IMR-90 (cell line): Measurements from ENCODE around the gene CPXM2. TPM values are rescaled to one million over a fixed set of nuclear protein-coding genes. Genes with fewer than 3 reads are reported as not detected.

Experiments
- ATAC-seq: fragments of 200-7000 bp; cut with Tn5 transposase; 2 replicates; pipeline ENCODE4 v1.9.1; 2020; ENCODE audit warnings: low read depth, mild to moderate bottlenecking, moderate library complexity
- BruUV-seq: library from RNA; stranded (reverse); fragments of 400-500 nt; replicated peaks from 2 replicates; lab custom pipeline; 2021; lab: Mats Ljungman, UMichigan
- CTCF ChIA-PET: fragments of 300-600 bp; formaldehyde crosslinking; extraction: SDS; loops from one replicate; lab custom pipeline; 2021; ENCODE audit warnings: antibody characterized with exemption; lab: Yijun Ruan, JAX
- POLR2A ChIA-PET: fragments of 300-600 bp; sonication (Branson Sonifier 250); formaldehyde crosslinking; loops from one replicate; lab custom pipeline; 2022; ENCODE audit warnings: antibody characterized with exemption; ENCODE audit not compliant: unreplicated experiment; lab: Charles Lee
- DNase-seq: peaks from one replicate; pipeline ENCODE4 v3.0.0; 2013
- H2AFZ ChIP-seq: replicated peaks from 2 replicates; pipeline ENCODE3; 2013; ENCODE audit warnings: low read length, mild to moderate bottlenecking; ENCODE audit not compliant: poor library complexity
- H2AK5ac ChIP-seq: 2 replicates; pipeline ENCODE4 v1.6.1; 2013; ENCODE audit warnings: low read depth, low read length, inconsistent platforms
- H2AK9ac ChIP-seq: replicated peaks from 2 replicates; pipeline ENCODE3; 2013; ENCODE audit warnings: mild to moderate bottlenecking, low read depth, low read length, moderate library complexity; ENCODE audit not compliant: poor library complexity
- H2BK120ac ChIP-seq: 2 replicates; pipeline ENCODE4 v1.6.1; 2013; ENCODE audit warnings: low read depth, low read length, inconsistent platforms
- H2BK15ac ChIP-seq: 3 replicates; pipeline ENCODE4 v1.6.1; 2013; ENCODE audit warnings: low read depth, low read length, inconsistent platforms
- H2BK20ac ChIP-seq: 2 replicates; pipeline ENCODE4 v1.6.1; 2013; ENCODE audit warnings: low read depth, mild to moderate bottlenecking, inconsistent platforms, low read length, moderate library complexity
- H2BK5ac ChIP-seq: 2 replicates; pipeline ENCODE4 v1.6.1; 2013; ENCODE audit warnings: mild to moderate bottlenecking, low read depth, low read length, inconsistent platforms; ENCODE audit not compliant: poor library complexity, severe bottlenecking
- H3K14ac ChIP-seq: replicated peaks from 2 replicates; pipeline ENCODE4 v1.6.1; 2013; ENCODE audit warnings: low read depth, low read length, inconsistent platforms
- H3K18ac ChIP-seq: 2 replicates; pipeline ENCODE4 v1.6.1; 2013; ENCODE audit warnings: low read depth, low read length, control low read depth
- H3K23ac ChIP-seq: 2 replicates; pipeline ENCODE4 v1.6.1; 2013; ENCODE audit warnings: low read depth, low read length, inconsistent platforms
- H3K27ac ChIP-seq: 2 replicates; pipeline ENCODE4 v1.5.1; 2013; ENCODE audit warnings: mild to moderate bottlenecking, control low read depth, low read length; ENCODE audit not compliant: insufficient read depth
- H3K27me3 ChIP-seq: 2 replicates; pipeline ENCODE4 v1.6.1; 2013; ENCODE audit warnings: low read length; ENCODE audit not compliant: control insufficient read depth, insufficient read depth
- H3K36me3 ChIP-seq: 2 replicates; pipeline ENCODE4 v1.6.1; 2013; ENCODE audit warnings: low read length, mixed read lengths; ENCODE audit not compliant: control insufficient read depth, insufficient read depth
- H3K4ac ChIP-seq: 2 replicates; pipeline ENCODE4 v1.6.1; 2013; ENCODE audit warnings: low read depth, low read length, inconsistent platforms
- H3K4me1 ChIP-seq: 2 replicates; pipeline ENCODE4 v1.6.1; 2013; ENCODE audit warnings: low read length, mixed read lengths; ENCODE audit not compliant: control insufficient read depth, insufficient read depth
- H3K4me2 ChIP-seq: 2 replicates; pipeline ENCODE4 v1.6.1; 2013; ENCODE audit warnings: low read depth, mild to moderate bottlenecking, control low read depth, low read length, moderate library complexity
- H3K4me3 ChIP-seq: 2 replicates; pipeline ENCODE4 v1.5.1; 2013; ENCODE audit warnings: low read depth, mild to moderate bottlenecking, control low read depth, low read length, moderate library complexity; ENCODE audit not compliant: insufficient read depth
- H3K56ac ChIP-seq: 2 replicates; pipeline ENCODE4 v1.6.1; 2013; ENCODE audit warnings: low read length, inconsistent platforms; ENCODE audit not compliant: insufficient read depth; ENCODE audit errors: extremely low read depth
- H3K79me1 ChIP-seq, 2 experiments: 2 replicates each; pipeline ENCODE4 v1.6.1; 2013; ENCODE audit warnings: low read length in 2 of 2, inconsistent platforms in 1 of 2, low read depth in 1 of 2
- H3K9ac ChIP-seq: 2 replicates; pipeline ENCODE4 v1.6.1; 2013; ENCODE audit warnings: low read depth, low read length, control low read depth
- H3K9me1 ChIP-seq: 2 replicates; pipeline ENCODE4 v1.6.1; 2013; ENCODE audit warnings: low read length, inconsistent platforms; ENCODE audit not compliant: insufficient read depth
- H3K9me3 ChIP-seq: 2 replicates; pipeline ENCODE4 v1.6.1; 2013; ENCODE audit warnings: low read length; ENCODE audit not compliant: control insufficient read depth, insufficient read depth
- H4K20me1 ChIP-seq: 2 replicates; pipeline ENCODE4 v1.6.1; 2013; ENCODE audit warnings: low read length, inconsistent platforms; ENCODE audit not compliant: insufficient read depth
- H4K5ac ChIP-seq: 2 replicates; pipeline ENCODE4 v1.6.1; 2013; ENCODE audit warnings: mild to moderate bottlenecking, low read depth, low read length, control low read depth
- H4K8ac ChIP-seq, 2 experiments: 2 replicates each; pipeline ENCODE4 v1.6.1; 2013; ENCODE audit warnings: low read depth in 2 of 2, low read length in 2 of 2, control low read depth in 1 of 2, inconsistent platforms in 1 of 2
- H4K91ac ChIP-seq: 2 replicates; pipeline ENCODE4 v1.6.1; 2013; ENCODE audit warnings: low read depth, low read length, inconsistent platforms; ENCODE audit not compliant: insufficient read depth
- BHLHE40 ChIP-seq: fragments of 150-350 bp; IDR thresholded peaks from 2 replicates; pipeline ENCODE4 v1.6.1; 2016; ENCODE audit warnings: mild to moderate bottlenecking, low read depth, low read length
- CEBPB ChIP-seq: IDR thresholded peaks from 2 replicates; pipeline ENCODE4 v1.6.1; 2012; ENCODE audit warnings: low read depth, low read length, improper control_type of control experiment
- CHD1 ChIP-seq: IDR thresholded peaks from 2 replicates; pipeline ENCODE4 v1.6.1; 2012; ENCODE audit warnings: low read depth, low read length, improper control_type of control experiment
- FOS ChIP-seq: fragments of 150-350 bp; IDR thresholded peaks from 2 replicates; pipeline ENCODE4 v1.6.1; 2016; ENCODE audit warnings: low read depth, low read length
- MAFK ChIP-seq: IDR thresholded peaks from 2 replicates; pipeline ENCODE4 v1.6.1; 2012; ENCODE audit warnings: low read depth, low read length, improper control_type of control experiment
- MAZ ChIP-seq: IDR thresholded peaks from 2 replicates; pipeline ENCODE4 v1.6.1; 2012; ENCODE audit warnings: low read depth, mild to moderate bottlenecking, low read length, improper control_type of control experiment, moderate library complexity, borderline replicate concordance
- MXI1 ChIP-seq: IDR thresholded peaks from 2 replicates; pipeline ENCODE4 v1.6.1; 2012; ENCODE audit warnings: low read depth, mild to moderate bottlenecking, low read length, moderate library complexity, borderline replicate concordance
- NFE2L2 ChIP-seq: fragments of 150-350 bp; IDR thresholded peaks from 2 replicates; pipeline ENCODE4 v1.6.1; 2016; ENCODE audit warnings: low read depth, mild to moderate bottlenecking, low read length
- POLR2A ChIP-seq: IDR thresholded peaks from 2 replicates; pipeline ENCODE4 v1.6.1; 2012; ENCODE audit warnings: mild to moderate bottlenecking, low read depth, low read length
- RAD21 ChIP-seq: IDR thresholded peaks from 2 replicates; pipeline ENCODE4 v1.6.1; 2012; ENCODE audit warnings: low read length, improper control_type of control experiment
- RCOR1 ChIP-seq: IDR thresholded peaks from 2 replicates; pipeline ENCODE4 v1.6.1; 2012; ENCODE audit warnings: mild to moderate bottlenecking, low read length, improper control_type of control experiment; ENCODE audit not compliant: insufficient replicate concordance
- RFX5 ChIP-seq: IDR thresholded peaks from 2 replicates; pipeline ENCODE4 v1.8.0; 2012; ENCODE audit warnings: low read depth, mild to moderate bottlenecking, low read length, moderate library complexity
- SMC3 ChIP-seq: fragments of 150-350 bp; IDR thresholded peaks from 2 replicates; pipeline ENCODE4 v1.6.1; 2016; ENCODE audit warnings: low read depth, mild to moderate bottlenecking, antibody characterized with exemption, low read length, moderate library complexity
- WGBS, 2 experiments: methylation state at CpG; one replicate each; pipeline versions ENCODE4 v1.1.5 to v1.1.7; 2013; ENCODE audit warnings: missing lambda C conversion rate in 2 of 2; ENCODE audit not compliant: insufficient read length in 1 of 2; ENCODE audit errors: extremely low coverage in 2 of 2; 5-methylcytosine and 5-hydroxymethylcytosine counted together
- dilution Hi-C: fragments of 300-500 bp; cut with HindIII; formaldehyde crosslinking; loops from one replicate; pipeline ENCODE4 v1.14.3; 2018; ENCODE audit warnings: low sequenced_read_pairs; ENCODE audit not compliant: unreplicated experiment
- in situ Hi-C: fragments of 300-500 bp; cut with MboI; formaldehyde crosslinking; loops from 3 replicates; pipeline ENCODE4 v1.14.3; 2019; ENCODE audit warnings: low sequenced_read_pairs, inconsistent platforms, mixed read lengths
- intact Hi-C: fragments of 100-400 bp; cut with micrococcal nuclease; formaldehyde crosslinking; loops from 2 replicates; pipeline ENCODE4 v1.10.0; 2022
- polyA plus RNA-seq, 3 experiments: library from polyadenylated mRNA; depleted of rRNA; stranded (reverse); fragments of >200 nt; gene quantifications; 2 replicates each; pipeline ENCODE4 v1.2.3, GENCODE V29; 2012; ENCODE audit warnings: low replicate concordance in 1 of 3
- total RNA-seq: library from RNA; depleted of rRNA; stranded (reverse); fragments of >200 nt; gene quantifications from 2 replicates; pipeline ENCODE4 v1.2.3, GENCODE V29; 2012
- TF ChIP-seq, protein P1 (sequence below): fragments of 150-350 bp; IDR thresholded peaks from 2 replicates; pipeline ENCODE4 v1.6.1; 2016; ENCODE audit warnings: low read depth, mild to moderate bottlenecking, low read length, moderate library complexity, borderline replicate concordance
- TF ChIP-seq, protein P2 (sequence below): fragments of 150-350 bp; IDR thresholded peaks from 2 replicates; pipeline ENCODE4 v1.6.1; 2017; ENCODE audit warnings: mild to moderate bottlenecking, antibody characterized with exemption, low read length, low read depth
- TF ChIP-seq, protein P3 (sequence below): conservative IDR thresholded peaks from 2 replicates; pipeline ENCODE4 v1.5.1; 2012; ENCODE audit warnings: mild to moderate bottlenecking, low read depth, low read length, improper control_type of control experiment

The CPXM2 gene
- total and polyA plus RNA-seq, 2 of the 4 experiments (the other 2 are of a cell fraction) = not detected

DNA sequence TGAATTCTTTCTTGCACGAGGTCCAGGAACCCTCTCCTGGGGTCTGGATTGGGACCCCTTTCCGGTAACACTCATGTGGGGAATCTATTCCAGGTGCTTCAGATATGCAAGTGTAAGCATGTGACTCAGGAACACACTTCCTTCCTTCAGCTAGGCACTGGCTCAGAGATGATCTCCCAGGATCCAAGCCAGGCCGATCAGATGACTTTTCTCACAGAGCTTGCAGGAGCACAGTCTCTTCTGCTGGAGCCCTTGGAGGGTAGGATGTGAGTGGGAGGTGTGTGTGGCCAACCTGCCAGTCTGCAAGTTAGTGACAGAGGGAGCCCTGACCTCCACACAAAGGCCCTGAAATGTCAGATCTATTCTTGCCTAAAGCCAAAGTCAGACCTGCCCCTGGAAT lies 108.3 kb downstream of the CPXM2 start:
- no peak overlapping the region for H3K23ac ChIP-seq
- H3K36me3 ChIP-seq = no peaks in the 10 kb centered on the region
- CTCF ChIA-PET = no interaction called here
- H3K18ac ChIP-seq = no peak overlapping the region
- POLR2A ChIA-PET = no interaction called here
- H3K56ac ChIP-seq = no peak overlapping the region
- ATAC-seq (no peak), DNase-seq (no peak)
- H4K91ac ChIP-seq = no peak overlapping the region
- H3K4me3 ChIP-seq = no peak overlapping the region
- H2BK5ac ChIP-seq = no peak overlapping the region
- H3K79me1 ChIP-seq = no peaks in the 10 kb centered on the region
- no peak overlapping the region for H3K4ac ChIP-seq
- H2AFZ ChIP-seq = no peak overlapping the region
- H3K9me1 ChIP-seq = no peaks in the 10 kb centered on the region
- H3K14ac ChIP-seq = no peak overlapping the region
- dilution Hi-C loops = no loop called here
- no peak overlapping the region for H3K4me2 ChIP-seq
- H2BK20ac ChIP-seq = no peak overlapping the region
- WGBS, 2 experiments = 0% methylated on average over 1 of the region's 3 CpGs; no CpG with 5 or more reads in 1 of the 2 experiments
- no TSS peak for BruUV-seq
- no peaks in the 10 kb centered on the region for H4K20me1 ChIP-seq
- H2AK5ac ChIP-seq = no peak overlapping the region
- no peak overlapping the region for H2BK15ac ChIP-seq
- no peak overlapping the region for H2AK9ac ChIP-seq
- no peaks in the 10 kb centered on the region for H3K27me3 ChIP-seq
- intact Hi-C loops = no loop called here
- H2BK120ac ChIP-seq = no peak overlapping the region
- H3K27ac ChIP-seq = no peak overlapping the region
- peaks cover 38% of the 10 kb centered on the region for H3K9me3 ChIP-seq
- no peak overlapping the region for H4K5ac ChIP-seq
- H3K4me1 ChIP-seq = no peaks in the 10 kb centered on the region
- no peak overlapping the region for H4K8ac ChIP-seq
- in situ Hi-C loops = no loop called here
- TF ChIP-seq, protein P1, sequence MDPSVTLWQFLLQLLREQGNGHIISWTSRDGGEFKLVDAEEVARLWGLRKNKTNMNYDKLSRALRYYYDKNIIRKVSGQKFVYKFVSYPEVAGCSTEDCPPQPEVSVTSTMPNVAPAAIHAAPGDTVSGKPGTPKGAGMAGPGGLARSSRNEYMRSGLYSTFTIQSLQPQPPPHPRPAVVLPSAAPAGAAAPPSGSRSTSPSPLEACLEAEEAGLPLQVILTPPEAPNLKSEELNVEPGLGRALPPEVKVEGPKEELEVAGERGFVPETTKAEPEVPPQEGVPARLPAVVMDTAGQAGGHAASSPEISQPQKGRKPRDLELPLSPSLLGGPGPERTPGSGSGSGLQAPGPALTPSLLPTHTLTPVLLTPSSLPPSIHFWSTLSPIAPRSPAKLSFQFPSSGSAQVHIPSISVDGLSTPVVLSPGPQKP = no peak
- TF ChIP-seq RFX5 (no peak), CEBPB (no peak), RCOR1 (no peak), SMC3 (no peak), POLR2A (no peak), MAFK (no peak), BHLHE40 (no peak), NFE2L2 (no peak), RAD21 (no peak), MAZ (no peak), MXI1 (no peak), FOS (no peak), CHD1 (no peak)
- TF ChIP-seq, protein P2, sequence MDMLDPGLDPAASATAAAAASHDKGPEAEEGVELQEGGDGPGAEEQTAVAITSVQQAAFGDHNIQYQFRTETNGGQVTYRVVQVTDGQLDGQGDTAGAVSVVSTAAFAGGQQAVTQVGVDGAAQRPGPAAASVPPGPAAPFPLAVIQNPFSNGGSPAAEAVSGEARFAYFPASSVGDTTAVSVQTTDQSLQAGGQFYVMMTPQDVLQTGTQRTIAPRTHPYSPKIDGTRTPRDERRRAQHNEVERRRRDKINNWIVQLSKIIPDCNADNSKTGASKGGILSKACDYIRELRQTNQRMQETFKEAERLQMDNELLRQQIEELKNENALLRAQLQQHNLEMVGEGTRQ = no peak
- TF ChIP-seq, protein P3, sequence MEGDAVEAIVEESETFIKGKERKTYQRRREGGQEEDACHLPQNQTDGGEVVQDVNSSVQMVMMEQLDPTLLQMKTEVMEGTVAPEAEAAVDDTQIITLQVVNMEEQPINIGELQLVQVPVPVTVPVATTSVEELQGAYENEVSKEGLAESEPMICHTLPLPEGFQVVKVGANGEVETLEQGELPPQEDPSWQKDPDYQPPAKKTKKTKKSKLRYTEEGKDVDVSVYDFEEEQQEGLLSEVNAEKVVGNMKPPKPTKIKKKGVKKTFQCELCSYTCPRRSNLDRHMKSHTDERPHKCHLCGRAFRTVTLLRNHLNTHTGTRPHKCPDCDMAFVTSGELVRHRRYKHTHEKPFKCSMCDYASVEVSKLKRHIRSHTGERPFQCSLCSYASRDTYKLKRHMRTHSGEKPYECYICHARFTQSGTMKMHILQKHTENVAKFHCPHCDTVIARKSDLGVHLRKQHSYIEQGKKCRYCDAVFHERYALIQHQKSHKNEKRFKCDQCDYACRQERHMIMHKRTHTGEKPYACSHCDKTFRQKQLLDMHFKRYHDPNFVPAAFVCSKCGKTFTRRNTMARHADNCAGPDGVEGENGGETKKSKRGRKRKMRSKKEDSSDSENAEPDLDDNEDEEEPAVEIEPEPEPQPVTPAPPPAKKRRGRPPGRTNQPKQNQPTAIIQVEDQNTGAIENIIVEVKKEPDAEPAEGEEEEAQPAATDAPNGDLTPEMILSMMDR = no peak
- H3K9ac ChIP-seq = no peak overlapping the region
